NCI-H146 treated with DMSO at 0.1 percent for 48 hours (cell line): ENCODE measurements around the gene SSBP3.

Experiments used
- DNase-seq: peaks from one replicate; lab custom pipeline; 2025; ENCODE audit not compliant: unreplicated experiment; lab: John Stamatoyannopoulos, UW

SSBP3 gene

GRCh38 chr1:54332781-54333585 is 73.2 kb downstream of the SSBP3 start:
- DNase-seq = no peak

GRCh38 chr1:54331843-54332463 is 74.2 kb downstream of the SSBP3 start:
- no peak for DNase-seq

GRCh38 chr1:54331091-54331772 is 75.0 kb downstream of the SSBP3 start:
- DNase-seq = no peak

- DNase-seq = no peak
These were observed 76.7 kb downstream of the SSBP3 start for GRCh38 chr1:54329312-54330003.

- no peak for DNase-seq
These were observed 78.0 kb downstream of the SSBP3 start for GRCh38 chr1:54328066-54328636.

GRCh38 chr1:54327386-54328065 is 78.7 kb downstream of the SSBP3 start:
- DNase-seq = no peak

GRCh38 chr1:54326543-54327385 is 79.4 kb downstream of the SSBP3 start:
- no peak for DNase-seq

GRCh38 chr1:54325703-54326461 is 80.3 kb downstream of the SSBP3 start:
- DNase-seq = peak; percentile 83

- DNase-seq = no peak
These were observed 80.9 kb downstream of the SSBP3 start for GRCh38 chr1:54325284-54325683.

- no peak for DNase-seq
These were observed 81.7 kb downstream of the SSBP3 start for GRCh38 chr1:54324251-54325140.

GRCh38 chr1:54323921-54324250 is 82.3 kb downstream of the SSBP3 start:
- no peak for DNase-seq

GRCh38 chr1:54323324-54323739 is 82.9 kb downstream of the SSBP3 start:
- DNase-seq = no peak

- DNase-seq = no peak
These were observed 87.9 kb downstream of the SSBP3 start for GRCh38 chr1:54318246-54318814.

- no peak for DNase-seq
These were observed 89.1 kb downstream of the SSBP3 start for GRCh38 chr1:54317084-54317483.

GRCh38 chr1:54315099-54315498 is 91.1 kb downstream of the SSBP3 start:
- no peak for DNase-seq

GRCh38 chr1:54314696-54315095 is 91.5 kb downstream of the SSBP3 start:
- DNase-seq = no peak

- DNase-seq = peak; percentile 27
These were observed 93.3 kb downstream of the SSBP3 start for GRCh38 chr1:54312796-54313316.
